ENCODE data around the gene HSP90B1. TPM values are rescaled to one million over a fixed set of nuclear protein-coding genes. Genes with fewer than 3 reads are reported as not detected.

The HSP90B1 gene
- total RNA-seq, 1 donor from 2014 or later = 219 TPM

- no peak for ATAC-seq
Observed at GRCh38 chr12:103978384-103978982, 48.3 kb downstream of the HSP90B1 start.

GRCh38 chr12:103986829-103987228 is 56.6 kb downstream of the HSP90B1 start:
- no peak for ATAC-seq

GRCh38 chr12:103994235-103994634 is 64.0 kb downstream of the HSP90B1 start:
- no peak for ATAC-seq

GRCh38 chr12:103996595-103996994 is 66.4 kb downstream of the HSP90B1 start:
- no peak for ATAC-seq

GRCh38 chr12:103997286-103997900 is 67.2 kb downstream of the HSP90B1 start:
- ATAC-seq = no peak

Other genes starting within 250 kb of the HSP90B1 start
- gene NT5DC3, start 89.2 kb upstream of the HSP90B1 start, total RNA-seq = 4.8 TPM
- 20.4 TPM for gene TDG, start 35.5 kb downstream of the HSP90B1 start, total RNA-seq
- gene GLT8D2, start 119.8 kb downstream of the HSP90B1 start, total RNA-seq = 0.88 TPM
- gene HCFC2, start 134.1 kb downstream of the HSP90B1 start, total RNA-seq = 12.6 TPM
- 9.3 TPM for gene NFYB, start 207.8 kb downstream of the HSP90B1 start, total RNA-seq